Measurements from ENCODE around the gene MOSMO. TPM values are rescaled to one million over a fixed set of nuclear protein-coding genes. Genes with fewer than 3 reads are reported as not detected.
A peak's percentile ranks its signal among the peaks of the same experiment; 100 is the strongest.

The MOSMO gene
- total RNA-seq, 2 donors from 2014 or later = 16.1 to 33.6 TPM

DNA sequence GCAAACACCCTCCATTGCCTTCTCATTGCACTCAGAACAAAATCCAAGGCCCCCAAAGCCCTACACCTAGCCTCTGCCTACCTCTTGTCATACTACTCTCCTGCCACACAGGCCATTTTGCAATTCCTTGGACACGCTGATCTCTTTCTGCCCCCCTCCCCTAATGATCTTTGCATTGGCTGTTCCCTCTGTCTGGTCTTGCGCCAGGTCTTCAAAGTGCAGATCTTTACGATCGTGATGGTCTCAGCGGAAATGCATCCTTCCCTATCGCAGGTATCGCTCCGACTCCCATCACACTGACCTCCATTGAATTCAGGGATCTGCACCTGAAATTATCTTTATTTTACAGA is 777 bp upstream of the MOSMO start:
- Histone ChIP-seq H3K4me3 (peak overlapping the region; percentile 90), H3K27me3 (replicated peaks; ENCODE audit: insufficient read depth) (no peaks in the 10 kb centered on the region), H3K9me3 (no peaks in the 10 kb centered on the region), H3K4me1 (ENCODE audit: control insufficient read depth in 1 of 2, low read depth in 2 of 2) (peaks cover 9 to 24% of the 10 kb centered on the region in 2 donors), H3K27ac (peak overlapping the region; percentile 63 to 74), H3K36me3 (no peaks in the 10 kb centered on the region)
- ATAC-seq (ENCODE audit: insufficient number of reproducible peaks, low FRiP score, low read depth) (no peak), DNase-seq (ENCODE audit: low spot score) (no peak)
- TF ChIP-seq, protein P1, sequence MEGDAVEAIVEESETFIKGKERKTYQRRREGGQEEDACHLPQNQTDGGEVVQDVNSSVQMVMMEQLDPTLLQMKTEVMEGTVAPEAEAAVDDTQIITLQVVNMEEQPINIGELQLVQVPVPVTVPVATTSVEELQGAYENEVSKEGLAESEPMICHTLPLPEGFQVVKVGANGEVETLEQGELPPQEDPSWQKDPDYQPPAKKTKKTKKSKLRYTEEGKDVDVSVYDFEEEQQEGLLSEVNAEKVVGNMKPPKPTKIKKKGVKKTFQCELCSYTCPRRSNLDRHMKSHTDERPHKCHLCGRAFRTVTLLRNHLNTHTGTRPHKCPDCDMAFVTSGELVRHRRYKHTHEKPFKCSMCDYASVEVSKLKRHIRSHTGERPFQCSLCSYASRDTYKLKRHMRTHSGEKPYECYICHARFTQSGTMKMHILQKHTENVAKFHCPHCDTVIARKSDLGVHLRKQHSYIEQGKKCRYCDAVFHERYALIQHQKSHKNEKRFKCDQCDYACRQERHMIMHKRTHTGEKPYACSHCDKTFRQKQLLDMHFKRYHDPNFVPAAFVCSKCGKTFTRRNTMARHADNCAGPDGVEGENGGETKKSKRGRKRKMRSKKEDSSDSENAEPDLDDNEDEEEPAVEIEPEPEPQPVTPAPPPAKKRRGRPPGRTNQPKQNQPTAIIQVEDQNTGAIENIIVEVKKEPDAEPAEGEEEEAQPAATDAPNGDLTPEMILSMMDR (IDR thresholded peaks at IDR 0.05) = no peak

DNA sequence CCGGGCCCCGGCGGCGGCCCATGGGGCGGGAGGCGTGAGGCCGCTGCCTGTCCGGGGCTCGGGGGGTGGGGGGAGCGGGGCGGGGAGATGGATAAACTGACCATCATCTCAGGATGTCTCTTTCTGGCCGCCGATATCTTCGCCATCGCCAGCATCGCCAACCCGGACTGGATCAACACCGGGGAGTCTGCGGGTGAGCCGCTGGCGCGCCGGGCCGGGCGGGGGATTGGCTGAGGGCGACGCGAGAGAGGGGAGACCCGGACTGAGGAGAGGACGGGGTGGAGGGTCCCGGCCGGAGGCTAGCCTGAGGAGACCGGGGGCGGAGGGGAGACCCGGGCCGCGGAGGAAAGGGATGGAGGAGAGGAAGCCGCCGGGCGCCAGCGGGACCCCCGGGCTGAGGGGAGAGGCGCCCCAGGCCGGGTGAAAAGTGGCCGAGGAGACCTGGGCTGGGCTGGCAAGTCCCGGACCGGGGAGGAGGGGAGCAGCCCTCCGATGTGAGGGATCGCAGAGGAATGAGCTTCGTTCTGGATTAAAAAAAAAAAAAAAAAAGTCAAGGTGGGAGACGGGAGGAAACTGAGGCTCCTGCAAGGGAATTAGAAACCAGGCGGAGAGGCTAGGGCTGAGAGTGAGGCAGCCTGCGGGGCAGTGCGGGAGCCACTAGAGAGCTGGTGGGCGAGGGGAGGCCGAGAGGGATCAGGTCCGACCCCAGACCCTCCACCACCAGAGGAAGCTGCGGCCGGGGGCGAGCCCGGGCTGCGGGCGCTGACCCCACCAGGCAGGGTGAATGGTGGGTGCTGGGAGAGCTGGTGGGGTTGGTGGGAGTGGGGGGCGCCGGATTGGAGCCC is 526 bp downstream of the MOSMO start:
- no peak for ATAC-seq (ENCODE audit: insufficient number of reproducible peaks, low FRiP score, low read depth)
- DNase-seq (ENCODE audit: low spot score) = no peak
- TF ChIP-seq, protein P1 (IDR thresholded peaks at IDR 0.05) = no peak
- Histone ChIP-seq H3K4me3 (peak overlapping the region; percentile 90), H3K4me1 (ENCODE audit: control insufficient read depth in 1 of 2, low read depth in 2 of 2) (peaks cover 9 to 24% of the 10 kb centered on the region in 2 donors), H3K27me3 (replicated peaks; ENCODE audit: insufficient read depth) (no peaks in the 10 kb centered on the region), H3K36me3 (no peaks in the 10 kb centered on the region), H3K9me3 (no peaks in the 10 kb centered on the region), H3K27ac (no peak overlapping the region)

DNA sequence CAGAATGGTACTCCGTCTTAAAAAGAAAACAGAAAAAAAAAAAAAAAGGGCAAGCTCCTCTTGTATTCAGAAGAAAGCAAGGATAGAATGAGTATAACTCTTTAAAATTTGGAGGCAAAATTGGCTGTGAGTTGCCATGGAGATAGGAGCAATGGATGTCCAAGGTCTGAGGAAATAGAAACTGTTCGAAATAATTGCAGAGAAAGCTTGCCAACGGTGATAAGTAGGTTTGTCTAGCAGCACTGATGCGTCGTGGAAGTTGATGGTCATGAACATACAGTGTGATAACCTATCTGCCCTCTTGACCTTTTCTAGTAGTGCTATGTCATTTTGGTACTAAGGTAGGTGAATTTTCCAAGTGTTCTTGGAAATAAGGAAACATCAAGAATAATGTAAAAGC is 3.0 kb downstream of the MOSMO start:
- no peak overlapping the region for H3K4me3 ChIP-seq
- H3K4me1 ChIP-seq (ENCODE audit: control insufficient read depth in 1 of 2, low read depth in 2 of 2) = peaks cover 9 to 24% of the 10 kb centered on the region in 2 donors
- TF ChIP-seq, protein P1 (IDR thresholded peaks at IDR 0.05) = no peak
- no peaks in the 10 kb centered on the region for H3K27me3 ChIP-seq (replicated peaks; ENCODE audit: insufficient read depth)
- H3K27ac ChIP-seq = no peak overlapping the region
- no peaks in the 10 kb centered on the region for H3K9me3 ChIP-seq
- H3K36me3 ChIP-seq = no peaks in the 10 kb centered on the region
- ATAC-seq (ENCODE audit: insufficient number of reproducible peaks, low FRiP score, low read depth) (no peak), DNase-seq (ENCODE audit: low spot score) (no peak)

DNA sequence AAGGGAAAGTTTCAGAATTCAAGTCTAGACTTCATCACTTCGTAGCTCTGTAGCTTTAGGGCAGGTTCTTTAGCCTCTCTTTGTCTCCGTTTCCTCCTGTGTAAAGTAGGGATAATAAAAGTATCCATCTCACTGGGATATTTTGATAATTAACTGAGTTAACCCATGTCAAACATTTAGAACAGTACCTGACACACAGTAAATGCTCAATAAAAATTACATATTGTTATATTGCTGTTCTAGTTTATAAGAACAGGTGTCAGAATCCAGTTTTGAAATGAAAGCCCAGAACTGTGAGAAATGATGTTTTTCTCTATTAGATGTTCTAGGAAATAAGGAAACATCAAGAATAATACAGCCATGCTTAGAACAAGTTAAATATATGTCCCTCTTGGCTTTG is 4.3 kb downstream of the MOSMO start:
- no peaks in the 10 kb centered on the region for H3K27me3 ChIP-seq (replicated peaks; ENCODE audit: insufficient read depth)
- no peak for ATAC-seq (ENCODE audit: insufficient number of reproducible peaks, low FRiP score, low read depth)
- TF ChIP-seq, protein P1 (IDR thresholded peaks at IDR 0.05) = no peak

DNA sequence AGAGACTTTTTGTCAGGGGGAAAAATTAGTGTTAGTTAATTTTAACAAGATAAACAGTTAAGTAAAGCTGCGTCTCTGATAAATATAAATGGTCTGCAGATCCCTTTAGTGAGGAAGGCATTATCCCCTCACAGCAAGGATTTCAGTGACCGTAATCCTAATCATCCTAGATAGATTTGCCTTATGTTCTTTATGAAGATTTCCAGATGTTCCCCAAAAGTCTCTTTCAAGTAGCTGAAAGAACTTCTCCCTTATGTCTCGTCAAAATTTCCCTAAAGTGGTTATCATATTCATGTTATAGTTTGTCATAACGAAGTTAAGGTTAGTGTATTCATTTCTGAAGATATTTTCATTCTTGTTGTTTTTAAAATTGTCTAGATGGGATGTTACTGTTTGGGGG is 5.6 kb downstream of the MOSMO start:
- Histone ChIP-seq H3K9me3 (no peaks in the 10 kb centered on the region), H3K27me3 (replicated peaks; ENCODE audit: insufficient read depth) (no peaks in the 10 kb centered on the region), H3K4me3 (no peak overlapping the region), H3K27ac (no peak overlapping the region), H3K4me1 (ENCODE audit: control insufficient read depth in 1 of 2, low read depth in 2 of 2) (peaks cover 9 to 16% of the 10 kb centered on the region in 2 donors), H3K36me3 (no peaks in the 10 kb centered on the region)
- DNase-seq (ENCODE audit: low spot score) = no peak
- TF ChIP-seq, protein P1 (IDR thresholded peaks at IDR 0.05) = no peak
- no peak for ATAC-seq (ENCODE audit: insufficient number of reproducible peaks, low FRiP score, low read depth)

More for the DNA sequence above, 4.3 kb downstream of the MOSMO start:
- no peak for DNase-seq (ENCODE audit: low spot score)
- Histone ChIP-seq H3K27ac (no peak overlapping the region), H3K4me3 (no peak overlapping the region), H3K9me3 (no peaks in the 10 kb centered on the region), H3K36me3 (no peaks in the 10 kb centered on the region), H3K4me1 (ENCODE audit: control insufficient read depth in 1 of 2, low read depth in 2 of 2) (peaks cover 9 to 17% of the 10 kb centered on the region in 2 donors)

All from thoracic aorta (tissue), 2 donors.